ENCODE results near the gene C1QTNF8. TPM values are rescaled to one million over a fixed set of nuclear protein-coding genes. Genes with fewer than 3 reads are reported as not detected.
A peak's percentile ranks its signal among the peaks of the same experiment; 100 is the strongest.

The C1QTNF8 gene
- total and polyA plus RNA-seq, 2 of the 13 experiments (the other 11 are each of a cell fraction or from before 2014, with no cell fraction given) = 0.09 TPM; not detected in 1

DNA sequence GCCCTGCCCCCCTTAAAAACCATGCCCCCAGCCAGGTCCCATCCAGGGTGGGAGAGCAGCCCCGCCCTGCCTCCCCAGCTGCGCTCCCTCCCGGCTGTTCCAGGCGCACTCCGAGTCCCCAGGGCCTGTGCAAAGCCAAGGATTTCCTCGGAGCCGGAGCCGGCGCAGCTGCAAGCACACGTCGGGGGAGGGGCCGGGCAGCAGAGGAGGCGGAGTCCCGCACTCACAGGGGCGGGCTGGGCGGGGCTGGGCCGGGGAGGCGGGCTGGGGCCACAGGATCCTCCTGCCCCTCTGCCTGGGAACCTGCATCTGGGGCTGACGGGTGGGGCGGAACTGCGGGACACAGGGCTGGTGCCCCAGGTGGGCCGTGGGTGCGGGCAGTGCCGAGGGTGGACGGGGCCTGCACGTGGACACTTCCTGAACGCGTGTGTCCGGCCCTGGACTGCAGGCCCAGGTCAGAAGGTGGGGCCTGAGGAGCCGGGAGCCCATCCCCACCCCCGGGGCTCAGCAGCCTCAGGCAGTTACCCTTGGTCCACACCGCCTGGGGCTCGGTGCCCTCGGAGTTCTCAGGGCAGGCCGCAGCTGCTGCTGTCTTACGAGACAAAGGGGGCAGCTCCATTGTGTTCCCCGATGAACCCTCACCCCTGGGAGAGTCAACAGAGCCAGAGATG lies 47.5 kb downstream of the C1QTNF8 start (continued):
- TF ChIP-seq GZF1 (CRISPR knock-in tag; IDR thresholded peaks at IDR 0.05) = no peak
- no peak for TF ChIP-seq SRSF4 (IDR thresholded peaks at IDR 0.05; ENCODE audit: low read depth, low read length, poor library complexity, severe bottlenecking)
- TF ChIP-seq, protein P1, sequence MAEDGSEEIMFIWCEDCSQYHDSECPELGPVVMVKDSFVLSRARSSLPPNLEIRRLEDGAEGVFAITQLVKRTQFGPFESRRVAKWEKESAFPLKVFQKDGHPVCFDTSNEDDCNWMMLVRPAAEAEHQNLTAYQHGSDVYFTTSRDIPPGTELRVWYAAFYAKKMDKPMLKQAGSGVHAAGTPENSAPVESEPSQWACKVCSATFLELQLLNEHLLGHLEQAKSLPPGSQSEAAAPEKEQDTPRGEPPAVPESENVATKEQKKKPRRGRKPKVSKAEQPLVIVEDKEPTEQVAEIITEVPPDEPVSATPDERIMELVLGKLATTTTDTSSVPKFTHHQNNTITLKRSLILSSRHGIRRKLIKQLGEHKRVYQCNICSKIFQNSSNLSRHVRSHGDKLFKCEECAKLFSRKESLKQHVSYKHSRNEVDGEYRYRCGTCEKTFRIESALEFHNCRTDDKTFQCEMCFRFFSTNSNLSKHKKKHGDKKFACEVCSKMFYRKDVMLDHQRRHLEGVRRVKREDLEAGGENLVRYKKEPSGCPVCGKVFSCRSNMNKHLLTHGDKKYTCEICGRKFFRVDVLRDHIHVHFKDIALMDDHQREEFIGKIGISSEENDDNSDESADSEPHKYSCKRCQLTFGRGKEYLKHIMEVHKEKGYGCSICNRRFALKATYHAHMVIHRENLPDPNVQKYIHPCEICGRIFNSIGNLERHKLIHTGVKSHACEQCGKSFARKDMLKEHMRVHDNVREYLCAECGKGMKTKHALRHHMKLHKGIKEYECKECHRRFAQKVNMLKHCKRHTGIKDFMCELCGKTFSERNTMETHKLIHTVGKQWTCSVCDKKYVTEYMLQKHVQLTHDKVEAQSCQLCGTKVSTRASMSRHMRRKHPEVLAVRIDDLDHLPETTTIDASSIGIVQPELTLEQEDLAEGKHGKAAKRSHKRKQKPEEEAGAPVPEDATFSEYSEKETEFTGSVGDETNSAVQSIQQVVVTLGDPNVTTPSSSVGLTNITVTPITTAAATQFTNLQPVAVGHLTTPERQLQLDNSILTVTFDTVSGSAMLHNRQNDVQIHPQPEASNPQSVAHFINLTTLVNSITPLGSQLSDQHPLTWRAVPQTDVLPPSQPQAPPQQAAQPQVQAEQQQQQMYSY (CRISPR knock-in tag; IDR thresholded peaks at IDR 0.05) = peak; percentile 30; the same call in 1 of the 2 replicates
- peak; percentile 48; the same call in 1 of the 2 replicates for TF ChIP-seq SP4 (CRISPR knock-in tag; IDR thresholded peaks at IDR 0.05)
- TF ChIP-seq TARDBP (CRISPR knock-in tag; IDR thresholded peaks at IDR 0.05) = no peak
- TF ChIP-seq NFIB (CRISPR knock-in tag; IDR thresholded peaks at IDR 0.05; ENCODE audit: borderline replicate concordance) = no peak
- TF ChIP-seq, protein P2, sequence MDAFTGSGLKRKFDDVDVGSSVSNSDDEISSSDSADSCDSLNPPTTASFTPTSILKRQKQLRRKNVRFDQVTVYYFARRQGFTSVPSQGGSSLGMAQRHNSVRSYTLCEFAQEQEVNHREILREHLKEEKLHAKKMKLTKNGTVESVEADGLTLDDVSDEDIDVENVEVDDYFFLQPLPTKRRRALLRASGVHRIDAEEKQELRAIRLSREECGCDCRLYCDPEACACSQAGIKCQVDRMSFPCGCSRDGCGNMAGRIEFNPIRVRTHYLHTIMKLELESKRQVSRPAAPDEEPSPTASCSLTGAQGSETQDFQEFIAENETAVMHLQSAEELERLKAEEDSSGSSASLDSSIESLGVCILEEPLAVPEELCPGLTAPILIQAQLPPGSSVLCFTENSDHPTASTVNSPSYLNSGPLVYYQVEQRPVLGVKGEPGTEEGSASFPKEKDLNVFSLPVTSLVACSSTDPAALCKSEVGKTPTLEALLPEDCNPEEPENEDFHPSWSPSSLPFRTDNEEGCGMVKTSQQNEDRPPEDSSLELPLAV (CRISPR knock-in tag; conservative IDR thresholded peaks at IDR 0.05; ENCODE audit: low read depth) = no peak
- no peak for TF ChIP-seq CREB1 (IDR thresholded peaks at IDR 0.05)
- TF ChIP-seq CREB1 (CRISPR knock-in tag; IDR thresholded peaks at IDR 0.05) = no peak
- no peak for TF ChIP-seq BRCA1 (CRISPR knock-in tag; IDR thresholded peaks at IDR 0.05)
- no peak for TF ChIP-seq HNF4A (CRISPR knock-in tag; IDR thresholded peaks at IDR 0.05)
- no peak for TF ChIP-seq PCBP1 (IDR thresholded peaks at IDR 0.05; ENCODE audit: borderline replicate concordance, low read depth, low read length)
- no peak for TF ChIP-seq MTF1 (CRISPR knock-in tag; IDR thresholded peaks at IDR 0.05)
- TF ChIP-seq, protein P3, sequence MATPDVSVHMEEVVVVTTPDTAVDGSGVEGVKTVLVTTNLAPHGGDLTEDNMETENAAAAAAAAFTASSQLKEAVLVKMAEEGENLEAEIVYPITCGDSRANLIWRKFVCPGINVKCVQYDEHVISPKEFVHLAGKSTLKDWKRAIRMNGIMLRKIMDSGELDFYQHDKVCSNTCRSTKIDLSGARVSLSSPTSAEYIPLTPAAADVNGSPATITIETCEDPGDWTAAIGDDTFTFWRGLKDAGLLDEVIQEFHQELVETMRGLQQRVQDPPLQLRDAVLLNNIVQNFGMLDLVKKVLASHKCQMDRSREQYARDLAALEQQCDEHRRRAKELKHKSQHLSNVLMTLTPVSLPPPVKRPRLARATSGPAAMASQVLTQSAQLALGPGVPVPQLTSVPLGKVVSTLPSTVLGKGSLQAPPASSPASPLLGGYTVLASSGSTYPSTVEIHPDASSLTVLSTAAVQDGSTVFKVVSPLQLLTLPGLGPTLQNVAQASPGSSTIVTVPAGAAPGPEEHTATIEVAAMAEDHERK (CRISPR knock-in tag; IDR thresholded peaks at IDR 0.05; ENCODE audit: low read depth) = no peak
- no peak for TF ChIP-seq MEF2D (CRISPR knock-in tag; IDR thresholded peaks at IDR 0.05)
- no peak for TF ChIP-seq EEA1 (CRISPR knock-in tag; IDR thresholded peaks at IDR 0.05; ENCODE audit: borderline replicate concordance)
- no peak for TF ChIP-seq FOSL2 (CRISPR knock-in tag; IDR thresholded peaks at IDR 0.05)
- TF ChIP-seq MTF2 (CRISPR knock-in tag; IDR thresholded peaks at IDR 0.05; ENCODE audit: borderline replicate concordance) = peak; percentile 46; the same call in 1 of the 2 replicates
- no peak for TF ChIP-seq ZNF780A (CRISPR knock-in tag; IDR thresholded peaks at IDR 0.05)
- no peak for TF ChIP-seq ZNF724P (CRISPR knock-in tag; IDR thresholded peaks at IDR 0.05; ENCODE audit: borderline replicate concordance)
- no peak for TF ChIP-seq HNRNPK (IDR thresholded peaks at IDR 0.05; ENCODE audit: low read depth, low read length, poor library complexity, severe bottlenecking)
- no peak for TF ChIP-seq KMT2B (CRISPR knock-in tag; IDR thresholded peaks at IDR 0.05)
- TF ChIP-seq ZNF143 (CRISPR knock-in tag; IDR thresholded peaks at IDR 0.05) = no peak
